ENCODE measurements around the gene JAML.

DNA sequence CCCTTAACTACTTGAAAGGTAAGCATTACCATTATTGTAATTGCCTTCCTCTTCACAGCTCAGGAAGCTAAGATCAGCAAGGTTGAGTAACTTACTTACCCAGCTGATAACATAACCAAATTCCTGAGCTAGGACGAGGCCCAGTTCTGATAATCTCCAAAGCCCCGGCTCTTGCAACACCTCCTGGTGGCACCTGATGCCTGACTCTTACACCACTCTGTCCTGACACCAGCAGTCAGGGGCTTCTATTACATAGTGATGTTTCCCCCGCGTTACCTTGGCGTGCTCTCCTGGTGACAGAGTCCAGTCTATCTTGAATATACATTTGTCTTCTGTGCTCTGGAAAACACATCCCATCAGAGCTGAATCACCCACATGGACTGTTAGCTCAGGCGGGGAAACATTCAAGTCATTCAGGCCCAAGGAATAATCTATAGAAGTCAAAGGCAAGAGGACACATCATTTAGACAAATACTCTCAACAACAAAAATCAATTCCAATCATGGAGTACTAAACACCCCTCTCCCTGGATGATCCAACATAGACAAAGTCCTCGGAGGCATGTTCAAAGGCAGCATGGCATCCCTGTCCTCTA is 12.6 kb downstream of the JAML start:
- TF ChIP-seq, protein P1, sequence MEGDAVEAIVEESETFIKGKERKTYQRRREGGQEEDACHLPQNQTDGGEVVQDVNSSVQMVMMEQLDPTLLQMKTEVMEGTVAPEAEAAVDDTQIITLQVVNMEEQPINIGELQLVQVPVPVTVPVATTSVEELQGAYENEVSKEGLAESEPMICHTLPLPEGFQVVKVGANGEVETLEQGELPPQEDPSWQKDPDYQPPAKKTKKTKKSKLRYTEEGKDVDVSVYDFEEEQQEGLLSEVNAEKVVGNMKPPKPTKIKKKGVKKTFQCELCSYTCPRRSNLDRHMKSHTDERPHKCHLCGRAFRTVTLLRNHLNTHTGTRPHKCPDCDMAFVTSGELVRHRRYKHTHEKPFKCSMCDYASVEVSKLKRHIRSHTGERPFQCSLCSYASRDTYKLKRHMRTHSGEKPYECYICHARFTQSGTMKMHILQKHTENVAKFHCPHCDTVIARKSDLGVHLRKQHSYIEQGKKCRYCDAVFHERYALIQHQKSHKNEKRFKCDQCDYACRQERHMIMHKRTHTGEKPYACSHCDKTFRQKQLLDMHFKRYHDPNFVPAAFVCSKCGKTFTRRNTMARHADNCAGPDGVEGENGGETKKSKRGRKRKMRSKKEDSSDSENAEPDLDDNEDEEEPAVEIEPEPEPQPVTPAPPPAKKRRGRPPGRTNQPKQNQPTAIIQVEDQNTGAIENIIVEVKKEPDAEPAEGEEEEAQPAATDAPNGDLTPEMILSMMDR (conservative IDR thresholded peaks at IDR 0.05 in 1 of 2, IDR thresholded peaks at IDR 0.05 in 1 of 2; ENCODE audit: extremely low read depth in 1 of 2, insufficient read depth in 1 of 2, low read depth in 1 of 2, low read length in 2 of 2): no peak
- no peak for TF ChIP-seq EZH2 (IDR thresholded peaks at IDR 0.05; ENCODE audit: borderline replicate concordance, low read length)

Measured in mammary epithelial cell (primary cell).